Upper lobe of left lung (tissue), 6 donors: ENCODE results near the gene GBF1. TPM values are rescaled to one million over a fixed set of nuclear protein-coding genes. Genes with fewer than 3 reads are reported as not detected.

ENCODE experiments used
- ATAC-seq, 2 donors: fragments of 200-7000 bp; cut with Tn5 transposase; one replicate each; pipeline ENCODE4 v1.9.1; 2022; ENCODE audit warnings: mild to moderate bottlenecking in 2 of 2, moderate library complexity in 2 of 2; ENCODE audit not compliant: low FRiP score in 2 of 2
- DNase-seq, 2 donors: peaks; one replicate each; pipeline ENCODE4 v3.0.0-alpha.2; 2019 to 2020
- H3K27ac ChIP-seq, 4 donors: fragments of 200-600 bp; sonication (generic); one replicate each; pipeline ENCODE4 v1.5.1; 2016 to 2019
- H3K27me3 ChIP-seq, 4 donors: fragments of 200-600 bp; sonication (generic); one replicate each; pipeline ENCODE4 v1.5.1; 2017 to 2019
- H3K36me3 ChIP-seq, 4 donors: fragments of 200-600 bp; sonication (generic); one replicate each; pipeline ENCODE4 v1.5.1; 2016 to 2019
- H3K4me1 ChIP-seq, 4 donors: fragments of 200-600 bp; sonication (generic); one replicate each; pipeline ENCODE4 v1.5.1; 2018 to 2019
- H3K4me3 ChIP-seq, 4 donors: fragments of 200-600 bp; sonication (generic); one replicate each; pipeline ENCODE4 v1.5.1; 2017 to 2019; ENCODE audit warnings: mild to moderate bottlenecking in 2 of 4, moderate library complexity in 1 of 4
- H3K9me3 ChIP-seq, 4 donors: fragments of 200-600 bp; sonication (generic); one replicate each; pipeline ENCODE4 v1.5.1; 2018 to 2019
- EP300 ChIP-seq, 4 donors: sonication (generic); formaldehyde crosslinking; IDR thresholded peaks; one replicate each; pipeline ENCODE4 v1.5.1; 2017; ENCODE audit warnings: antibody characterized with exemption in 4 of 4, control low read depth in 2 of 4
- POLR2A ChIP-seq, 4 donors: fragments of 450-650 bp; IDR thresholded peaks; one replicate each; pipeline ENCODE4 v1.5.1; 2016 to 2017; ENCODE audit warnings: antibody characterized with exemption in 4 of 4, mild to moderate bottlenecking in 2 of 4
- POLR2AphosphoS5 ChIP-seq, 2 donors: sonication (generic); formaldehyde crosslinking; IDR thresholded peaks; one replicate each; pipeline ENCODE4 v1.5.1; 2017; ENCODE audit warnings: antibody characterized with exemption in 2 of 2
- WGBS, 2 donors: methylation state at CpG; one replicate each; pipeline ENCODE4 v1.1.5; 2017 to 2018; 5-methylcytosine and 5-hydroxymethylcytosine counted together
- total RNA-seq, 6 donors: library from RNA; depleted of rRNA in 4 of 6; stranded (reverse); fragments of >200 nt in 4 of 6; gene quantifications; one replicate each; pipeline versions ENCODE4 v1.1.0 to v1.2.1, GENCODE V29; 2016 to 2021
- TF ChIP-seq, protein P1 (sequence below), 6 experiments: fragments of 450-650 bp in 4 of 6; fragments of 200-600 bp in 2 of 6; sonication (generic) in 2 of 6; IDR thresholded peaks; one replicate each; pipeline ENCODE4 v1.5.1; 2016 to 2019; ENCODE audit warnings: antibody characterized with exemption in 6 of 6
- donor health status: DM: no; HTN: no; CAD: no; lungs with moderate emphysema.
- donor health status: DM: no; HTN: yes; CAD: no; lungs with severe emphysema.

Gene GBF1
- total RNA-seq, 6 donors from 2014 or later: 36.7 to 59.7 (median 44.4) TPM

DNA sequence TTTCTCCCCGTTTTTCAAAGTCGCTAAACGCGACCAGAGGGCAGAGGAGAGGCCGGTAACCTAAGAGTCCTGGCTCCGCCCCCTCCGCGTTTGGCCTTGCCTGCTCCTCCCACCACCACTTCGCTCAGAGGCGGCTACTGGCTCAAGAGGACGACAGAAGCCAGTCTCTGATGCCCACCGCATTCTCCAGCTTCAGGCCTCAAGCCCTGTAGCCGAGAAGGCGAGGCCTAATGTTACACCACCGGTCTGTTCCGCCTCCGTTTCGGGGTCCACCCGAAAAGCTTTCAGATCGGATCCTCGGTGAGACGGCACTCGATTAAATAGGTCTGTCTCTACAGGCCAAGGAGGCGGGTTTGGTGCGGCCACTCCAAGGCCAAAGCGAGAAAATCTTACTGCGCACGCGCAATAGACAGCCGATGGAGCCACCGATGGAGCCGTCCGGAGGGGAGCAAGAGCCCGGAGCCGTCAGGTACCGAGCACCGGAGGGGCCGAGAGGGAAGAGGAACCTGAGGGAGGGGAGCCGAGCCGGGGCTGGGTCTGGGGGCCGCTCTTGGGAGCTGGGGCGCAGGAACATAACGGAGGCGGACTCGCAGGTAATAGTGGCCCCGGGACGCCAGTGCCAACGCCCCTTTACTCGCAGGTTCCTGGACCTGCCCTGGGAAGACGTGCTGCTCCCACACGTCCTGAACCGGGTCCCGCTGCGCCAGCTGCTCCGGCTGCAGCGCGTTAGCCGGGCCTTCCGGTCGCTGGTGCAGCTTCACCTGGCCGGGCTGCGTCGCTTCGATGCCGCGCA is 175.6 kb downstream of the GBF1 start, which contains the start of gene FBXL15:
Gene FBXL15 (plus strand): TSS at position 123 of the 793 bp plus-strand sequence. CDS start 294 bp downstream, at position 417.
- Histone ChIP-seq H3K4me3 (peak within 1 kb of the TSS; percentile 69 to 99 (median 86)), H3K36me3 (peaks cover 0 to 22% (median 20%) of the 10 kb centered on the region in 4 donors), H3K4me1 (peaks cover 26 to 46% (median 33%) of the 10 kb centered on the region in 4 donors), H3K27me3 (peaks cover 0 to 12% (median 1%) of the 10 kb centered on the region in 4 donors), H3K9me3 (peaks cover 0 to 3% (median 0%) of the 10 kb centered on the region in 4 donors), H3K27ac (peak within 1 kb of the TSS; percentile 89 to 95 (median 92))
- DNase-seq (peak; percentile 94 to 98), ATAC-seq (peak; percentile 92 to 94)
- 0 to 1% methylated on average over 35 to 65 of the region's 66 CpGs for WGBS, 2 donors
- TF ChIP-seq, protein P1, sequence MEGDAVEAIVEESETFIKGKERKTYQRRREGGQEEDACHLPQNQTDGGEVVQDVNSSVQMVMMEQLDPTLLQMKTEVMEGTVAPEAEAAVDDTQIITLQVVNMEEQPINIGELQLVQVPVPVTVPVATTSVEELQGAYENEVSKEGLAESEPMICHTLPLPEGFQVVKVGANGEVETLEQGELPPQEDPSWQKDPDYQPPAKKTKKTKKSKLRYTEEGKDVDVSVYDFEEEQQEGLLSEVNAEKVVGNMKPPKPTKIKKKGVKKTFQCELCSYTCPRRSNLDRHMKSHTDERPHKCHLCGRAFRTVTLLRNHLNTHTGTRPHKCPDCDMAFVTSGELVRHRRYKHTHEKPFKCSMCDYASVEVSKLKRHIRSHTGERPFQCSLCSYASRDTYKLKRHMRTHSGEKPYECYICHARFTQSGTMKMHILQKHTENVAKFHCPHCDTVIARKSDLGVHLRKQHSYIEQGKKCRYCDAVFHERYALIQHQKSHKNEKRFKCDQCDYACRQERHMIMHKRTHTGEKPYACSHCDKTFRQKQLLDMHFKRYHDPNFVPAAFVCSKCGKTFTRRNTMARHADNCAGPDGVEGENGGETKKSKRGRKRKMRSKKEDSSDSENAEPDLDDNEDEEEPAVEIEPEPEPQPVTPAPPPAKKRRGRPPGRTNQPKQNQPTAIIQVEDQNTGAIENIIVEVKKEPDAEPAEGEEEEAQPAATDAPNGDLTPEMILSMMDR (IDR thresholded peaks at IDR 0.05): peak in 2 of 6 experiments; percentile 13 to 37
- peak in 2 of 4 donors; percentile 54 to 67 for TF ChIP-seq POLR2A (IDR thresholded peaks at IDR 0.05)
- TF ChIP-seq POLR2AphosphoS5 (IDR thresholded peaks at IDR 0.05): peak; percentile 60 to 87
- peak in 1 of 4 donors; percentile 1 for TF ChIP-seq EP300 (IDR thresholded peaks at IDR 0.05)

GRCh38 chr10:102421507-102421756 is 176.1 kb downstream of the GBF1 start:
- H3K27me3 ChIP-seq: peaks cover 0 to 12% (median 1%) of the 10 kb centered on the region in 4 donors
- ATAC-seq (no peak), DNase-seq (no peak)
- peaks cover 0 to 22% (median 20%) of the 10 kb centered on the region in 4 donors for H3K36me3 ChIP-seq
- H3K9me3 ChIP-seq: peaks cover 0 to 3% (median 0%) of the 10 kb centered on the region in 4 donors
- peak overlapping the region; percentile 89 to 95 (median 92) for H3K27ac ChIP-seq
- peak overlapping the region; percentile 69 to 99 (median 86) for H3K4me3 ChIP-seq
- WGBS, 2 donors: 0% methylated on average over 6 to 10 of the region's 14 CpGs
- peaks cover 26 to 46% (median 33%) of the 10 kb centered on the region in 4 donors for H3K4me1 ChIP-seq
- TF ChIP-seq POLR2AphosphoS5 (IDR thresholded peaks at IDR 0.05) (no peak), POLR2A (IDR thresholded peaks at IDR 0.05) (no peak), EP300 (IDR thresholded peaks at IDR 0.05) (no peak)
- TF ChIP-seq, protein P1 (IDR thresholded peaks at IDR 0.05): no peak

DNA sequence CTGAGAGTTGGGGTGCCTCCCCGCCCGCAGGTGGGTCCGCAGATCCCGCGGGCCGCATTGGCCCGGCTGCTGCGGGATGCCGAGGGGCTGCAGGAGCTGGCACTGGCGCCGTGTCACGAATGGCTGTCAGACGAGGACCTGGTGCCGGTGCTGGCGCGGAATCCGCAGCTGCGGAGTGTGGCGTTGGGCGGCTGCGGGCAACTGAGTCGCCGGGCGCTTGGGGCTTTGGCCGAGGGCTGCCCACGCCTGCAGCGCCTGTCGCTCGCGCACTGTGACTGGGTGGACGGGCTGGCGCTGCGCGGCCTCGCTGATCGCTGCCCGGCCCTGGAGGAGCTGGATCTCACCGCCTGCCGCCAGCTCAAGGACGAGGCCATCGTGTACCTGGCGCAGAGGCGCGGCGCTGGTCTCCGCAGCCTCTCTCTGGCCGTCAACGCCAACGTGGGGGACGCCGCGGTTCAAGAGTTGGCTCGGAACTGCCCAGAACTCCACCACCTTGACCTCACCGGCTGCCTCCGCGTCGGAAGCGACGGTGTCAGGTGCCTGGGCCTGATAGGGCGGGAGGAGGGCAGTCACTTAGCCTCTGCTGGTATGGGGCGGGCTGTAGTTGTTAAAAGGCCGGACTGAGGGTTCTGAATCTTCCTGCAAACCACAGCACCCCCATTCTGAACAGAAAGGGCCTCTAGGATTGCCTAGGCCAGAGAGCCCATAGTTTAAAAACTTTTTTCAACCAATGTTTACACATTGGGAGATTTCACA is 176.6 kb downstream of the GBF1 start:
- peaks cover 26 to 46% (median 33%) of the 10 kb centered on the region in 4 donors for H3K4me1 ChIP-seq
- ATAC-seq (peak; percentile 36 to 70), DNase-seq (peak; percentile 78 to 90)
- peaks cover 0 to 22% (median 20%) of the 10 kb centered on the region in 4 donors for H3K36me3 ChIP-seq
- WGBS, 2 donors: 0 to 1% methylated on average over 6 to 20 of the region's 62 CpGs
- peaks cover 0 to 12% (median 1%) of the 10 kb centered on the region in 4 donors for H3K27me3 ChIP-seq
- peak in 1 of 4 donors; percentile 54 for TF ChIP-seq POLR2A (IDR thresholded peaks at IDR 0.05)
- peak in 1 of 2 donors; percentile 22 for TF ChIP-seq POLR2AphosphoS5 (IDR thresholded peaks at IDR 0.05)
- TF ChIP-seq EP300 (IDR thresholded peaks at IDR 0.05): no peak
- TF ChIP-seq, protein P1 (IDR thresholded peaks at IDR 0.05): peak in 1 of 6 experiments; percentile 13
- H3K27ac ChIP-seq: peak overlapping the region; percentile 89 to 95 (median 92)
- H3K4me3 ChIP-seq: peak overlapping the region; percentile 69 to 99 (median 86)
- H3K9me3 ChIP-seq: peaks cover 0 to 3% (median 0%) of the 10 kb centered on the region in 4 donors

GRCh38 chr10:102422545-102423129 is 177.3 kb downstream of the GBF1 start:
- Histone ChIP-seq H3K27me3 (peaks cover 0 to 12% (median 0%) of the 10 kb centered on the region in 4 donors), H3K9me3 (peaks cover 0 to 3% (median 0%) of the 10 kb centered on the region in 4 donors), H3K36me3 (peaks cover 0 to 22% (median 20%) of the 10 kb centered on the region in 4 donors), H3K27ac (peak overlapping the region; percentile 89 to 95 (median 92)), H3K4me3 (peak overlapping the region; percentile 69 to 99 (median 86)), H3K4me1 (peaks cover 26 to 46% (median 33%) of the 10 kb centered on the region in 4 donors)
- 3 to 8% methylated on average over 4 to 20 of the region's 28 CpGs for WGBS, 2 donors
- peak; percentile 77 to 89 for ATAC-seq
- DNase-seq: peak; percentile 92 to 96
- TF ChIP-seq EP300 (IDR thresholded peaks at IDR 0.05) (no peak), POLR2A (IDR thresholded peaks at IDR 0.05) (peak in 1 of 4 donors; percentile 23), POLR2AphosphoS5 (IDR thresholded peaks at IDR 0.05) (peak; percentile 73 to 79)
- TF ChIP-seq, protein P1 (IDR thresholded peaks at IDR 0.05): peak; percentile 64 to 95 (median 90)
